ENCODE results near the gene SYT12.
"Not testable (repeated sequence)": the region's sequence is repeated elsewhere in the genome, so short reads cannot be mapped to it uniquely, and the experiment has no call there.

Gene SYT12

GRCh38 chr11:66999555-66999954, 23.4 kb upstream of the SYT12 start:
- no peak for DNase-seq (ENCODE audit: low spot score)

GRCh38 chr11:67001332-67001731, 21.6 kb upstream of the SYT12 start:
- no peak for DNase-seq (ENCODE audit: low spot score)

GRCh38 chr11:67002297-67002913, 20.5 kb upstream of the SYT12 start:
- no peak for DNase-seq (ENCODE audit: low spot score)

- DNase-seq (ENCODE audit: low spot score): no peak
These were observed 20.0 kb upstream of the SYT12 start for GRCh38 chr11:67002921-67003411.

GRCh38 chr11:67005200-67005599, 17.7 kb upstream of the SYT12 start:
- not testable (repeated sequence) for DNase-seq (ENCODE audit: low spot score)

- DNase-seq (ENCODE audit: low spot score): no peak
These were observed 16.7 kb upstream of the SYT12 start for GRCh38 chr11:67006029-67006884.

- no peak for DNase-seq (ENCODE audit: low spot score)
These were observed 15.8 kb upstream of the SYT12 start for GRCh38 chr11:67007126-67007525.

GRCh38 chr11:67010296-67010905, 12.5 kb upstream of the SYT12 start:
- no peak for DNase-seq (ENCODE audit: low spot score)

- no peak for DNase-seq (ENCODE audit: low spot score)
These were observed 9.4 kb upstream of the SYT12 start for GRCh38 chr11:67013511-67014045.

GRCh38 chr11:67014343-67014742, 8.6 kb upstream of the SYT12 start:
- DNase-seq (ENCODE audit: low spot score): no peak

- no peak for DNase-seq (ENCODE audit: low spot score)
These were observed 7.9 kb upstream of the SYT12 start for GRCh38 chr11:67015048-67015447.

GRCh38 chr11:67016550-67016949, 6.4 kb upstream of the SYT12 start:
- no peak for DNase-seq (ENCODE audit: low spot score)

- no peak for DNase-seq (ENCODE audit: low spot score)
These were observed 2.0 kb upstream of the SYT12 start for GRCh38 chr11:67020949-67021348.

- peak; percentile 14 for DNase-seq (ENCODE audit: low spot score)
These were observed 497 bp upstream of the SYT12 start for GRCh38 chr11:67022341-67022933.

- DNase-seq (ENCODE audit: low spot score): no peak
These were observed 1.0 kb downstream of the SYT12 start for GRCh38 chr11:67023957-67024353.

GRCh38 chr11:67024410-67024809, 1.5 kb downstream of the SYT12 start:
- DNase-seq (ENCODE audit: low spot score): no peak

- no peak for DNase-seq (ENCODE audit: low spot score)
These were observed 2.0 kb downstream of the SYT12 start for GRCh38 chr11:67024966-67025365.

GRCh38 chr11:67025750-67026149, 2.8 kb downstream of the SYT12 start:
- DNase-seq (ENCODE audit: low spot score): no peak

- no peak for DNase-seq (ENCODE audit: low spot score)
These were observed 4.0 kb downstream of the SYT12 start for GRCh38 chr11:67026941-67027340.

GRCh38 chr11:67027483-67027930, 4.6 kb downstream of the SYT12 start:
- no peak for DNase-seq (ENCODE audit: low spot score)

GRCh38 chr11:67027943-67028542, 5.1 kb downstream of the SYT12 start:
- no peak for DNase-seq (ENCODE audit: low spot score)

GRCh38 chr11:67029146-67029545, 6.2 kb downstream of the SYT12 start:
- no peak for DNase-seq (ENCODE audit: low spot score)
